Lower leg skin (tissue), 4 donors: ENCODE results near the gene ADRB2. TPM values are rescaled to one million over a fixed set of nuclear protein-coding genes. Genes with fewer than 3 reads are reported as not detected.

Experiments
- DNase-seq, 2 donors: peaks; one replicate each; pipeline ENCODE4 v3.0.0-alpha.2; 2019; ENCODE audit warnings: low spot score in 2 of 2
- H3K4me3 ChIP-seq: fragments of 200-600 bp; sonication (generic); 2 replicates; pipeline ENCODE4 v1.5.1; 2017; ENCODE audit warnings: mild to moderate bottlenecking, low read depth; ENCODE audit not compliant: poor library complexity, severe bottlenecking
- CTCF ChIP-seq, 3 donors: fragments of 450-650 bp; IDR thresholded peaks; one replicate each; pipeline ENCODE4 v1.5.1; 2016; ENCODE audit warnings: antibody characterized with exemption in 3 of 3, mild to moderate bottlenecking in 3 of 3, moderate library complexity in 2 of 3
- POLR2A ChIP-seq, 2 donors: fragments of 450-650 bp; IDR thresholded peaks; one replicate each; pipeline ENCODE4 v1.6.1; 2016 to 2017; ENCODE audit warnings: antibody characterized with exemption in 2 of 2, mild to moderate bottlenecking in 1 of 2, moderate library complexity in 1 of 2
- WGBS, 2 donors: methylation state at CpG; one replicate each; pipeline ENCODE4 v1.1.5; 2018; 5-methylcytosine and 5-hydroxymethylcytosine counted together
- intact Hi-C: fragments of 100-400 bp; cut with DNase I; formaldehyde crosslinking; loops from one replicate; pipeline ENCODE4 v1.15.0; 2023; ENCODE audit warnings: low total_unique reads
- total RNA-seq, 4 donors: library from RNA; depleted of rRNA; stranded (reverse); fragments of >200 nt; gene quantifications; one replicate each; pipeline ENCODE4 v1.1.0, GENCODE V29; 2016

ADRB2 gene
- total RNA-seq, 4 donors from 2014 or later = 31.4 to 90.3 (median 42.9) TPM

- WGBS, 2 donors = 82 to 91% methylated on average over 3 of the region's 3 CpGs
- no peak for TF ChIP-seq CTCF (IDR thresholded peaks at IDR 0.05)
- no peak for TF ChIP-seq POLR2A (IDR thresholded peaks at IDR 0.05)
- DNase-seq = no peak
- no peak overlapping the region for H3K4me3 ChIP-seq
- intact Hi-C loops = no loop called here
Observed at GRCh38 chr5:148861696-148862095, 35.3 kb downstream of the ADRB2 start.

- no peak for DNase-seq
- no peak overlapping the region for H3K4me3 ChIP-seq
- intact Hi-C loops = no loop called here
- 63 to 73% methylated on average over 5 of the region's 5 CpGs for WGBS, 2 donors
- no peak for TF ChIP-seq POLR2A (IDR thresholded peaks at IDR 0.05)
- TF ChIP-seq CTCF (IDR thresholded peaks at IDR 0.05) = no peak
Observed at GRCh38 chr5:148864113-148864841, 37.9 kb downstream of the ADRB2 start.

GRCh38 chr5:148866024-148866423 is 39.6 kb downstream of the ADRB2 start:
- TF ChIP-seq CTCF (IDR thresholded peaks at IDR 0.05) = no peak
- TF ChIP-seq POLR2A (IDR thresholded peaks at IDR 0.05) = no peak
- intact Hi-C loops = no loop called here
- no peak overlapping the region for H3K4me3 ChIP-seq
- 90 to 97% methylated on average over 2 of the region's 2 CpGs for WGBS, 2 donors
- DNase-seq = no peak

GRCh38 chr5:148873120-148873519 is 46.7 kb downstream of the ADRB2 start:
- intact Hi-C loops = no loop called here
- DNase-seq = no peak
- H3K4me3 ChIP-seq = no peak overlapping the region
- TF ChIP-seq POLR2A (IDR thresholded peaks at IDR 0.05) (no peak), CTCF (IDR thresholded peaks at IDR 0.05) (no peak)
- WGBS, 2 donors = 94 to 95% methylated on average over 5 of the region's 5 CpGs

- WGBS, 2 donors = 60 to 63% methylated on average over 3 of the region's 3 CpGs
- no peak for TF ChIP-seq POLR2A (IDR thresholded peaks at IDR 0.05)
- no peak for TF ChIP-seq CTCF (IDR thresholded peaks at IDR 0.05)
- H3K4me3 ChIP-seq = no peak overlapping the region
- intact Hi-C loops = no loop called here
- DNase-seq = no peak
Observed at GRCh38 chr5:148873690-148874485, 47.5 kb downstream of the ADRB2 start.
